GM23338 (cell line): ENCODE data around the gene RBM19. TPM values are rescaled to one million over a fixed set of nuclear protein-coding genes. Genes with fewer than 3 reads are reported as not detected.

Experiments used
- ATAC-seq: fragments of 200-7000 bp; cut with Tn5 transposase; 3 replicates; pipeline ENCODE4 v1.9.1; 2020
- DNase-seq: peaks from one replicate; pipeline ENCODE4 v3.0.0-alpha.2; 2015; ENCODE audit warnings: low spot score
- H2AFZ ChIP-seq: fragments of 200-600 bp; sonication (generic); 2 replicates; pipeline ENCODE4 v1.8.0; 2016; ENCODE audit warnings: antibody characterized with exemption, mild to moderate bottlenecking, moderate library complexity
- H3F3A ChIP-seq: fragments of 200-600 bp; sonication (generic); replicated peaks from 2 replicates; pipeline ENCODE4 v1.8.0; 2017; ENCODE audit warnings: antibody characterized with exemption, mixed run types, low read depth
- H3K27ac ChIP-seq: fragments of 200-600 bp; sonication (generic); 2 replicates; pipeline ENCODE4 v1.6.1; 2016; ENCODE audit warnings: low read depth
- H3K27me3 ChIP-seq: fragments of 200-600 bp; sonication (generic); 2 replicates; pipeline ENCODE4 v1.8.0; 2016; ENCODE audit warnings: mild to moderate bottlenecking, mixed run types, moderate library complexity; ENCODE audit not compliant: insufficient read depth
- H3K36me3 ChIP-seq: fragments of 200-600 bp; sonication (generic); 2 replicates; pipeline ENCODE4 v1.8.0; 2016; ENCODE audit warnings: mild to moderate bottlenecking; ENCODE audit not compliant: insufficient read depth
- H3K4me1 ChIP-seq: fragments of 200-600 bp; sonication (generic); 2 replicates; pipeline ENCODE4 v1.8.0; 2016; ENCODE audit warnings: mild to moderate bottlenecking, moderate library complexity; ENCODE audit not compliant: insufficient read depth
- H3K4me2 ChIP-seq: fragments of 200-600 bp; sonication (generic); 2 replicates; pipeline ENCODE4 v1.7.1; 2017; ENCODE audit warnings: mixed run types
- H3K4me3 ChIP-seq: fragments of 200-600 bp; sonication (generic); 2 replicates; pipeline ENCODE4 v1.6.1; 2016; ENCODE audit warnings: mixed run types
- H3K79me2 ChIP-seq: fragments of 200-600 bp; sonication (generic); replicated peaks from 2 replicates; pipeline ENCODE4 v1.8.0; 2017; ENCODE audit warnings: mild to moderate bottlenecking; ENCODE audit not compliant: insufficient read depth
- H3K9me2 ChIP-seq: fragments of 200-600 bp; sonication (generic); 2 replicates; pipeline ENCODE4 v1.8.0; 2017; ENCODE audit not compliant: insufficient read depth
- H4K20me1 ChIP-seq: fragments of 200-600 bp; sonication (generic); replicated peaks from 2 replicates; pipeline ENCODE4 v1.8.0; 2017; ENCODE audit warnings: mild to moderate bottlenecking; ENCODE audit not compliant: insufficient read depth
- H3K27ac Mint-ChIP-seq: 2 replicates; pipeline ENCODE4 v1.8.0; 2020; ENCODE audit warnings: inconsistent platforms, mild to moderate bottlenecking, moderate library complexity, mixed read lengths
- H3K27me3 Mint-ChIP-seq: 3 replicates; pipeline ENCODE4 v1.8.0; 2022; ENCODE audit warnings: low read depth, mild to moderate bottlenecking, moderate library complexity, mixed read lengths, inconsistent platforms; ENCODE audit not compliant: insufficient read depth, poor library complexity
- H3K36me3 Mint-ChIP-seq: 3 replicates; pipeline ENCODE4 v1.8.0; 2021; ENCODE audit warnings: low read depth, mild to moderate bottlenecking, inconsistent platforms, moderate library complexity, mixed read lengths
- H3K4me1 Mint-ChIP-seq: 3 replicates; pipeline ENCODE4 v1.8.0; 2020; ENCODE audit warnings: mild to moderate bottlenecking, inconsistent platforms, mixed read lengths
- H3K4me3 Mint-ChIP-seq: 3 replicates; pipeline ENCODE4 v1.8.0; 2021; ENCODE audit warnings: moderate library complexity, mild to moderate bottlenecking, inconsistent platforms, mixed read lengths
- H3K9me3 Mint-ChIP-seq: 3 replicates; pipeline ENCODE4 v1.8.0; 2020; ENCODE audit warnings: moderate library complexity, mild to moderate bottlenecking, inconsistent platforms, mixed read lengths
- CREB1 ChIP-seq: fragments of 250-450 bp; sonication (Bioruptor Pico); IDR thresholded peaks from 2 replicates; pipeline ENCODE4 v1.5.0; 2020; ENCODE audit warnings: low read depth, mild to moderate bottlenecking, moderate library complexity
- CTCF ChIP-seq, 2 experiments: fragments of 200-600 bp in 1 of 2; sonication (generic) in 1 of 2; conservative IDR thresholded peaks; 2 replicates each; pipeline versions ENCODE4 v1.5.1 to v1.6.1; 2016 to 2017; ENCODE audit warnings: antibody characterized with exemption in 2 of 2, low read depth in 2 of 2, mild to moderate bottlenecking in 2 of 2, moderate library complexity in 1 of 2
- ETS1 ChIP-seq: IDR thresholded peaks from 2 replicates; pipeline ENCODE4 v1.6.1; 2016; ENCODE audit warnings: antibody characterized with exemption
- EZH2 ChIP-seq: fragments of 200-600 bp; sonication (generic); IDR thresholded peaks from one replicate; pipeline ENCODE4 v1.8.0; 2017; ENCODE audit warnings: antibody characterized with exemption, mild to moderate bottlenecking, low read depth; ENCODE audit not compliant: unreplicated experiment
- EZH2phosphoT487 ChIP-seq: fragments of 200-600 bp; sonication (generic); IDR thresholded peaks from one replicate; pipeline ENCODE4 v1.8.1; 2018; ENCODE audit warnings: antibody characterized with exemption; ENCODE audit not compliant: unreplicated experiment
- JUNB ChIP-seq: IDR thresholded peaks from one replicate; pipeline ENCODE4 v1.6.1; 2016; ENCODE audit warnings: antibody characterized with exemption; ENCODE audit not compliant: unreplicated experiment
- NANOG ChIP-seq: IDR thresholded peaks from 2 replicates; pipeline ENCODE4 v1.6.1; 2016; ENCODE audit warnings: antibody characterized with exemption, borderline replicate concordance
- POLR2AphosphoS5 ChIP-seq: IDR thresholded peaks from 2 replicates; pipeline ENCODE4 v1.6.1; 2016; ENCODE audit warnings: antibody characterized with exemption, low read depth
- STAT1 ChIP-seq: IDR thresholded peaks from one replicate; pipeline ENCODE4 v1.6.1; 2016; ENCODE audit warnings: antibody characterized with exemption; ENCODE audit not compliant: unreplicated experiment
- ZNF114 ChIP-seq: fragments of 250-450 bp; sonication (Bioruptor Pico); IDR thresholded peaks from 2 replicates; pipeline ENCODE4 v1.5.0; 2020; ENCODE audit warnings: mild to moderate bottlenecking, moderate library complexity
- ZNF331 ChIP-seq: fragments of 250-450 bp; sonication (Bioruptor Pico); IDR thresholded peaks from 2 replicates; pipeline ENCODE4 v1.5.0; 2020; ENCODE audit warnings: low read depth, mild to moderate bottlenecking, moderate library complexity
- ZNF462 ChIP-seq: fragments of 250-450 bp; sonication (Bioruptor Pico); IDR thresholded peaks from 2 replicates; pipeline ENCODE4 v1.5.0; 2020; ENCODE audit warnings: mild to moderate bottlenecking, moderate library complexity
- polyA plus RNA-seq: library from polyadenylated mRNA; unstranded; fragments of >200 nt; fragmentation: Nextera tagmentation; extraction: Ambion mirVana; gene quantifications from 2 replicates; pipeline ENCODE4 v1.2.1, GENCODE V29; 2016
- total RNA-seq: library from RNA; depleted of rRNA; stranded (reverse); fragments of >200 nt; shearing (Covaris generic); gene quantifications from 2 replicates; pipeline ENCODE4 v1.2.3, GENCODE V29; 2014

Gene RBM19
- total and polyA plus RNA-seq, 2 experiments from 2014 or later, result 43.4 to 56.7 TPM

GRCh38 chr12:113930249-113930648, 35.9 kb downstream of the RBM19 start (continued):
- TF ChIP-seq NANOG (no peak), CREB1 (CRISPR knock-in tag) (no peak), CTCF (conservative IDR thresholded peaks at IDR 0.05; ENCODE audit: low read depth in 2 of 2) (no peak)

GRCh38 chr12:113929312-113929989, 36.7 kb downstream of the RBM19 start:
- Histone ChIP-seq H3K4me1 (peaks cover 22% of the 10 kb centered on the region), H3F3A (no peaks in the 10 kb centered on the region), H3K4me3 (no peak overlapping the region), H3K4me2 (0 out of 2 replicates have a peak overlapping the region, but pooled peaks have one; percentile 27), H3K27me3 (no peaks in the 10 kb centered on the region), H3K27ac (peak overlapping the region; percentile 75), H3K79me2 (no peaks in the 10 kb centered on the region), H4K20me1 (no peaks in the 10 kb centered on the region; the same call in 1 of the 2 replicates), H3K36me3 (peaks cover 6% of the 10 kb centered on the region; the same call in 1 of the 2 replicates), H3K9me2 (no peaks in the 10 kb centered on the region), H2AFZ (no peak overlapping the region)
- ATAC-seq (no peak), DNase-seq (no peak)
- H3K4me3 Mint-ChIP-seq, result peak overlapping the region; percentile 16; the same call in 2 of the 3 replicates
- peak overlapping the region; percentile 62 for H3K27ac Mint-ChIP-seq
- H3K27me3 Mint-ChIP-seq, result peaks cover 6% of the 10 kb centered on the region
- no peak for TF ChIP-seq NANOG
- no peak for TF ChIP-seq EZH2
- TF ChIP-seq CREB1 (CRISPR knock-in tag), result no peak
- TF ChIP-seq EZH2phosphoT487, result no peak
- TF ChIP-seq ETS1, result no peak
- no peak for TF ChIP-seq ZNF462 (CRISPR knock-in tag)
- TF ChIP-seq JUNB, result no peak
- TF ChIP-seq CTCF (conservative IDR thresholded peaks at IDR 0.05; ENCODE audit: low read depth in 2 of 2), result no peak
- TF ChIP-seq ZNF114 (CRISPR knock-in tag), result no peak
- TF ChIP-seq POLR2AphosphoS5, result no peak
- TF ChIP-seq ZNF331 (CRISPR knock-in tag), result no peak
- no peak for TF ChIP-seq STAT1
- H3K9me3 Mint-ChIP-seq, result no peaks in the 10 kb centered on the region; the same call in 2 of the 3 replicates
- H3K36me3 Mint-ChIP-seq, result peaks cover 39% of the 10 kb centered on the region
- peaks cover 41% of the 10 kb centered on the region for H3K4me1 Mint-ChIP-seq
